Globus pallidus (tissue), 1 donor: ENCODE results near the gene CEND1.

Experiments used
- DNase-seq: peaks from one replicate; pipeline ENCODE4 v3.0.0-alpha.2; 2015; ENCODE audit warnings: low spot score

The CEND1 gene

GRCh38 chr11:789943-790342 is at the start of gene CEND1:
Gene CEND1, minus strand, starts transcription at chr11:790090. Its CDS starts 1,514 bp downstream, at chr11:788576.
- peak; percentile 70 for DNase-seq

- no peak for DNase-seq
These were observed 49.4 kb upstream of the CEND1 start for GRCh38 chr11:839280-839623.

DNA sequence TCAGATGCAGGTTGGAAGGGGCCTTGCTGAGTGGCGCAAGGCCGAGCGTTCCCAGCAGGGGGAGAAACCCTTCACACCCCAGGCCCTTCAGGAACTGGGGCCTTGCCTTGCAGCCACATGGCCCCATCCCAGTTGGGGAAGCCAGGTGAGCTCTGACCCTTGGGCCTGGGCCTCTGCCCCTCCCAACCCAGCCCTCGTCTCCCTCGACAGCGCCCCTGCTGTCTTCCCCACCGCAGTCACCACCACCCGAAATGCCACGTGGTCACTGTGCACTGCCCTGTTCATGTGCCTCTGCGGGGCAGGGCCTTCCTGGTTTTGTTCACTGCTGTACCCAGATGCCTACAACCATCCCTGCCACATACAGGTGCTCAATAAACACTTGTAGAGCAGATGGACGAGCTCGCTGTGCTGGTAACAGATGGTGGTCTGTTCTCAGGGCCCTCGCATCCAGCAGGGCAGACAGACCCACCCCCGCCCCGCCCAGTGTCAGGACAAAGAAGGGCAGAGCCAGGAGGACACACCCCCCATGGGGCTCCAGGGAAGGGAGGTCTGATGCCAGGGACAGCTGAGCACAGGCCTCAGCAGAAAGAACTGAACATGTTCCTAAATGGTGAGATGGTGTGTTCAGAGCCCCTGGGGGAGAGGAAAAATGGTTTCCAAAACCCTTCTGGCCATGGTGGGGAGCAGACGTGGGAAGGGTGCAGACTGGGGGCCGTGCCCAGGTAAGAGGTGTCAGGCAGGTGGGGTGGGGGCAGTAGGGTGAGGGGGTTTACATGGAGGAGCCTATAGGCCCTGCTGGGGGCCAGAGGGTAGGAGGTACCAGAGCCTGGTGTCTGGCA is 48.8 kb upstream of the CEND1 start:
- DNase-seq = no peak

GRCh38 chr11:837990-838307 is 48.1 kb upstream of the CEND1 start:
- no peak for DNase-seq

GRCh38 chr11:837189-837989 is 47.5 kb upstream of the CEND1 start:
- DNase-seq = no peak

GRCh38 chr11:836700-837099 is 46.8 kb upstream of the CEND1 start:
- no peak for DNase-seq

DNA sequence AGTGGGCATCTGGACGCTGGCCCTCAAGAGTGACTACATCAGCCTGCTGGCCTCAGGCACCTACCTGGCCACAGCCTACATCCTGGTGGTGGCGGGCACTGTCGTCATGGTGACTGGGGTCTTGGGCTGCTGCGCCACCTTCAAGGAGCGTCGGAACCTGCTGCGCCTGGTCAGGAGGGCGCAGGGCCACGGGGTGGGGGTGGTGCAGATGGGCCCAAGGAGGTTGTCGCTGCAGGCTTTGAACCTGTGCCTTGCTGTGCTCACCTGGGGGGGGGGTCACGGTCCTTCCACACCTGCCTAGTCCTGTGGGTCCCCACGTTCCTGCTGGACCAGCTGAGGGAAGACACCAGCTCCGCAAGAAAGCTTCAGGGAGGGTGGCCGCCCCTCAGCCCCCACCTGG is 46.4 kb upstream of the CEND1 start:
- DNase-seq = no peak

GRCh38 chr11:834371-835316 is 44.8 kb upstream of the CEND1 start:
- no peak for DNase-seq

DNA sequence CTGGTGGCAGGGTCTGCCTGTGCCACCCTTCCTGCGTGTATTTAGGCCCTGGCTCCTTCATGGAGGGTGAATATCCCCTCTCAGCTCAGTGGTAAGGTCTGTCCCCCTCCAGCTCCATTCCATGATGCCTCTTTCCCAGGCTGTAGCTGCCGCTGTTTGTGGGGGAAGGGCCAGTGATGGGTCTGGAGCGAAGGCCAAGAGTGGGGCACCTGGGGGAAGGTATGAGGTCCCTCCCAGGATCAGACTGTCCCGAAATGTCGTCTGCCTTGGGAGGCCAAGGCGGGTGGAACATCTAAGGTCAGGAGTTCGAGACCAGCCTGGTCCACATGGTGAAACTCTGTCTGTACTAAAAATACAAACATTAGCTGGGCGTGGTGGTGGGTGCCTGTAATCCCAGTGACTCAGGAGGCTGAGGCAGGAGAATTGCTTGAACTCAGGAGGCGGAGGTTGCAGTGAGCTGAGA is 44.0 kb upstream of the CEND1 start:
- no peak for DNase-seq

DNA sequence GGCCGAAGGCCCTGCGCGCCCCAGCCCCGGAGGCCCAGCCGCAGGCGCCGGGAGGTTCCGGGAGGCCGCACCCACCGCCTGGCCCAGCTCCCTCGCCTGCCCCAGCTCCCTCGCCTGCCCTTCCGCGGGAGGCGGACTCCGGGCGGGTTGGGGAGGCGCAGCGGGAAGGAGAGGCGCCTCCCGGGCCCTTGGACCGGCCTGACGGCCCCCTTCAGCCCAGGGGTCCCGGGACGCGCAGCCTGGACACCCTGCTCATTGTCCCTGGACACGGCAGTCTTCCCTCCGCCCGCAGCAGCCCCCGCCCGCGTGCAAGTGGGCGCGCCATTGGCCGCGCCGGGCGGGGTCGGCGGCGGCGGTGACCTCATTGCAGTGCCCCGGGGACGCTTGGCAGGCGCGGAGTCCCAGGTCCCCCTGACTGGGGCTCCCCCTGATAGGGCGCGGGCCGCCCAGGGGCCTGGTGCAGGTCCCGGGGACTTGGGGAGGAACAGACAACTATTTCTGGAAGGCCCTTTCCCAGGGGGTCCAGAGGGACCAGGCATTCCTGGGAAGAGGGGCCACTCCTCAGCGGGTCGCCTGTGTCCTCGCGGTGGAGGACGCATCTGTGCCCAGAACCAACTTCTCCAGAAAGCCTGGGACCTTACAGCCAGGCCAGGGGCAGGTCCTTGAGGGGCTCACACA is 43.4 kb upstream of the CEND1 start:
- no peak for DNase-seq

DNA sequence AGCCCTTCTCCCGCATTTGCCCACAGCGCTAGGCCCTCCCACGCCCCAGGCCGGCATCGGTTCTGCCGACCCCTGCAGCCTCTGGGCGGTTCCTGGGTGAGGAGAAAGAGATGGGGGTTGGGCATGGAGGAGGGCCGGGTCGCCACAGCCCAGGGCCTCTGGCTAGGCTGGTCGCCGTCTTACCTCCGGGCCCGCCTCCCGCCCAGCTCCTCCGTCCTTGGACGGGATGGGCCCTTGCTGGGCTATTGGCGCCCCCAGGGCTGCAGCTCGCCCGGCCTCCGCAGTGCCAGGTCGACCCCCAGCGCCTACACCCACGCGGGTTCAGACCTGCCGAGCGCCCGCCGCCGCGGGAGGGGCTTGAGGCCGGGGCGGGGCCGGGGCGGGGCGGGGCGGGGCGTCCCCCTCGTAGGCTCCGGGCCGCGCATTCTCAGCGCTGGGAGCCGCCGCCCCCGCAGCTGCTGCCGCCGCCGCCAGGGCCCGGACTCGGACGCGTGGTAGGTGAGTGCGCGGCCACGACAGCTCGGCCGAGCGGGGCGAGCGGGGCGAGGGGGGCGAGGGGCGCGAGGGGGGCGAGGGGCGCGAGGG is 42.7 kb upstream of the CEND1 start, which contains the start of gene CD151:
Gene CD151 (plus strand): TSS at position 424 of the 585 bp plus-strand sequence. CDS start 3,118 bp downstream, outside the sequence.
- no peak for DNase-seq

DNA sequence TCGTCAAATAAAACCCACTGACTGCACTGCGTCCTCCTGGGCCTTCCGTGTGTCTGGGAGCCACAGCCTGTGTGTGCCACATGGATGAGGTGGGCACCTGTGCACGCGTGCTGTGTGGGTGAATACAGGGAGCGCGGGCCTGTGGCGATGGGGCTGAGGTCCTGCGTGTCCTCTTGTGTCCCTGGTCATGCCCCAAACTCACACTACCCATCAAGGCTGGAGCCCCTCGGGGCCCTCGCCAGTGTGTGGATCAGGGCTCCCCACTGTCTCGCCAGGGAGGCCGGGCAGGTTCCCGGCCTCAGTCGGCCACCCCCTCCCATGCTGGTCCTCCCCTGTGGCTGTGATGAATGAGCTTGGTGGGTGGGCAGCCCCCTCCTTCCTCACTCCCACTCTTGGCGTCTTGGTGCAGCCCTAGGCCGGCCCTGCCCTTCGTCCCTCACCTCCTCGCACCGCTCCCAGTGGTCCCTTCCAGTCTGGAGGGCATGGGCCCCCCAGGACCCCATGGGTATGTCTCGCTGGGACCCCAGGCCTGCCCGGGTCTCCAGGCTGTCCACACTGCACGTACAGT is 42.2 kb upstream of the CEND1 start:
- DNase-seq = no peak

DNA sequence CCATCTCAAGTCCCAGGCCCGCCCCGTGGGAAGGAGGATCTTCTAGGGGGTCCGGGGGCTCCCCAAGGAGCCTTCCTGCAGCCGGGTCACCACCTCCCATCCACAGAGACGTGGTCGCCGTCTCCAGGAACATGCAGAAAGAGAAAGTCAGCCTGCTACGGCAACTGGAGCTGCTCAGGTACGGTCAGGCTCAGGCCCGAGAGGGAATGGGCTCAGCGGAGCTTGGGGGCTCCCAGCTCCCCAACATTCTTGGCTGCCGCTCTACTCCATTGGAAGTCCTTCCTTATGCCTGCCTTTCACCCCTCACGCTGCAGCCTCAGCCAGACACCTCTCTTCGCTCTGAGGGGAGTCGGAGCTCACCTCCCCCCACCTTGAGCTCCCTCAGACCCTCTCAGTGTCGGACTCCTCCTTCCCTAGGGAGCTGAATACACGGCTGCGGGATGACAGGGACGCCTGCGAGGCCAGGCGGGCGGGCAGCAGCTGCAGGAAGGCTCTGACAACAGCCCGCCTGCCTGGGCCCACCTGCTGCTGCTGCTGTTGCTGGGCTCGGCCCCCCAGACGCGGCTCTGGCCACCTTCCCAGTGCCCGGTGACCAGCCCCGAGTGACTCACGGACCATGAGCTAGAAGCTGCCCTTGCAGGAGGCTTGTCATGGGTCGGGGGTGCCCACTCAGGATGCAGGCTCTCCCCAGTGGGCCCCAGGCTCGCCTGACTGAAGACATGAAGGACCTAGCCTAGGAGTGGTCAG is 41.4 kb upstream of the CEND1 start:
- DNase-seq = no peak

GRCh38 chr11:830295-831117 is 40.6 kb upstream of the CEND1 start:
- no peak for DNase-seq

GRCh38 chr11:829847-830294 is 40.0 kb upstream of the CEND1 start:
- no peak for DNase-seq

DNA sequence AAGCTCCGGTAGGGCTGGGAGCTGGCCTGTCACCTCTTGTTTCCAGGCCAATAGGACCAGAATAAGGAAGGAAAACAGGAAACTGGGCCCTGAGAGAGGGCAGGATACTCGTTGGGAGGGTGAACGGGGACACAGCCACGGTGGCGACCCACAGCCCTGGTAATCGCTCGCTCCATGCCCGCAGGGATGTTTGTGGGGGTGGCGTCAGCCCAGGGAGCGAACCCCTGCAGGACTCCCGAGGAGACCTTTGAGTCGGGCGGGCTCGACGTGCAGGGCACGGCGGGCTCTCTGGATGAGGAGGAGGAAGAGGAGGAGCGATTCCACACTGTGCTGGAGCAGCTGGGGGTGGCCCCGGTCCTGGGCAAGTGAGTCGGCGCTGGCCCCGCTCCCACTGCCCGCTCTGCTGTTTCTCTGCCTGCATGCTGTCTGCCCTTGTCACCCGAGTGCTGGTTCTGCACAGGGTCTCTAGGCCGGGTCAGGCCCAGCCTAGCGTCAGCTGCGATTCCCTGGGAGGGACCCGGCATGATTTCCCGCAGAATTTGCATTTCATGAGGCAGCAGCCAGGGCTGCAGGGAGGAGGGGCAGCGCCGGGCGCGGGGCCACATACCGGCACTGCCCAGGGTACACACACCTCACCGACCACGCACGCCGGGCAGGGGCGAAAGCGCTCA is 39.4 kb upstream of the CEND1 start:
- DNase-seq = no peak

DNA sequence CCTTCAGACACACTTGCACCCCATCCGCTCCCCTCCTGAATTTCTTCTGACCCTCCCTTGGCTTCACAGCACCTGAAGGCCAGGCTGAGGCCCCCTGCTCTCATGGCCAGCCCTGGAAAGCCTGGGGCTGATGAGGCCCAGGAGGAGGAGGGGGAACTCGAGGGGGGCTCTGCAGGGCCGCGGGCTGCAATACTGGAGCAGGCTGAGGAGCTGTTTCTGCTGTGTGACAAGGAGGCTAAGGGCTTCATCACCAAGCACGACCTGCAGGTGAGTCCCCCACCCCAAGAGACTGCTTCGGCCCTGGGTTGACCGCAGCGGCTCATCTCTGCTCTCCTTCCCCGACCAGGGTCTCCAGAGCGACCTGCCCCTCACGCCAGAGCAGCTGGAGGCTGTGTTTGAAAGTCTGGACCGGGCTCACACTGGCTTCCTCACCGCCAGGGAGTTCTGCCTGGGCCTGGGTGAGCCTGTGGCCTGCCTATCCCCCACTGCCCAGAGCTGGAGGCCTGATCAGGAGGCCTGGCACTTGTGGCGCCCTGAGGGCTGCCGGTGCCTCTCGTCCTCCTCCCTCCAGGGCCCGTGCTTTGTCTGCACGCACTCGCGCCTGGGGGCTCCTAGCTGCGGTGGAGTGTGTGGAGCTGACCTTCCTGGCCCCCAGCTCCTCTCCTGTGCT is 38.8 kb upstream of the CEND1 start:
- no peak for DNase-seq

DNA sequence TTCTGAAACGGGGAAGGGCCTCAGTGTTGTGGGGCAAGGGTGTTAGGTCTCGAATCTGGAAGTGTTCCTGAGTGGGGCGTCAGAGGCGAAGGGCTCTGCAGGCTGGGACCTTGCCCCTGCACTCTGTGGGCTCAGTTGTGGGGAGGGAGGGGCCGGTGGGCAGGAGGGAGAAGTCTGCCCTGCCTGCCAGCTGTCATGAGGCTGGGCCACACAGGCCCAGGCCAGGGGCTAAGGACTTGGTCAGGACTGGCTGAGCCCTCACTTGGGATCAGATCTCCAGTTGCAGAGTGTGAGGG is 38.0 kb upstream of the CEND1 start, which contains the start of gene CRACR2B:
Gene CRACR2B (plus strand): TSS at position 23 of the 296 bp plus-strand sequence. CDS start 689 bp downstream, outside the sequence.
- DNase-seq = no peak
